HFF-Myc (cell line): ENCODE data around the gene AFF3.

ENCODE experiments used
- DNase-seq: peaks from one replicate; pipeline ENCODE4 v3.0.0-alpha.2; 2011; ENCODE audit warnings: low read depth; ENCODE audit errors: extremely low read depth
- H3K4me3 ChIP-seq: replicated peaks from 2 replicates; pipeline ENCODE4 v1.5.1; 2011; ENCODE audit warnings: low read depth, mild to moderate bottlenecking, control low read depth, low read length
- TF ChIP-seq, protein P1 (sequence below): IDR thresholded peaks from 2 replicates; pipeline ENCODE4 v1.5.1; 2012; ENCODE audit warnings: mild to moderate bottlenecking, low read depth, low read length, control low read depth; ENCODE audit errors: missing control alignments

Gene AFF3

DNA sequence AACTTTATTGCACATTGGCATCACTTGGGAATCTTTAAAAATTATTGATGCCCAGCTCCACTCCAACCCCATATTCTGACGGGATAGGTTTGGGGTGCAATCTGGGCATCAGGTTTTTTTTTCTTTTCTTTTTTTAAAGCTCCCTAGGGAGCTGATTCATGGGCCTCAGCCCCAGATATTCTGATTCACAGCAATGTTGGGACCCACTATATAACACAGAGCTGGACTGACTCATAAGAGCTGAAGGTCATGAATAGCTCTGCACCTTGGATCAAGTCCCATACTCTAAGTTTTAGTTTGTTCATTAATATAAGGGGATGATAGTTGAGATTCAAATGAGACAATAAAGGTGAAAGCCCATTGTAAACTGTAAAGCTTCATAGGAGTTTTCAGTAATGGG, 461.4 kb downstream of the AFF3 start:
- H3K4me3 ChIP-seq: no peak overlapping the region
- DNase-seq: no peak
- TF ChIP-seq, protein P1, sequence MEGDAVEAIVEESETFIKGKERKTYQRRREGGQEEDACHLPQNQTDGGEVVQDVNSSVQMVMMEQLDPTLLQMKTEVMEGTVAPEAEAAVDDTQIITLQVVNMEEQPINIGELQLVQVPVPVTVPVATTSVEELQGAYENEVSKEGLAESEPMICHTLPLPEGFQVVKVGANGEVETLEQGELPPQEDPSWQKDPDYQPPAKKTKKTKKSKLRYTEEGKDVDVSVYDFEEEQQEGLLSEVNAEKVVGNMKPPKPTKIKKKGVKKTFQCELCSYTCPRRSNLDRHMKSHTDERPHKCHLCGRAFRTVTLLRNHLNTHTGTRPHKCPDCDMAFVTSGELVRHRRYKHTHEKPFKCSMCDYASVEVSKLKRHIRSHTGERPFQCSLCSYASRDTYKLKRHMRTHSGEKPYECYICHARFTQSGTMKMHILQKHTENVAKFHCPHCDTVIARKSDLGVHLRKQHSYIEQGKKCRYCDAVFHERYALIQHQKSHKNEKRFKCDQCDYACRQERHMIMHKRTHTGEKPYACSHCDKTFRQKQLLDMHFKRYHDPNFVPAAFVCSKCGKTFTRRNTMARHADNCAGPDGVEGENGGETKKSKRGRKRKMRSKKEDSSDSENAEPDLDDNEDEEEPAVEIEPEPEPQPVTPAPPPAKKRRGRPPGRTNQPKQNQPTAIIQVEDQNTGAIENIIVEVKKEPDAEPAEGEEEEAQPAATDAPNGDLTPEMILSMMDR: no peak

DNA sequence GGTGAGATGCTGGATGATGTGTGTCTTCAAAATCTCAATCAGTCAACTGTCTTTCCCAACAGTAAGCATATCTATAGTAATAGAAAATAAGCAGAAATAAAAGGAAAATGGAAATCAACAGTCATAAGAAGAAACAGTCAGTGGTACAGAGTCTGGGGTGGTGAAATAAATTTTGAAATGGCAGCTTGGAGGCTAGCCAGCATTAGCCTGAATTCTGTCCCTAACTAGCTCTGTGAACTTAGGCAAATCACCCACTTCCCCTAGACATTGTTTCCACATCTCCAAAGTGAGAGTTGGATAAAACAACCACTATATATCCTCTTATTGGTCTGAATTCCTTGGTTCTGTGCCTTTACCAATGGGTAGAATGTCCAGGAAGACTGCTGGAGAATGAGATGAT, 462.9 kb downstream of the AFF3 start:
- no peak for DNase-seq
- H3K4me3 ChIP-seq: no peak overlapping the region
- TF ChIP-seq, protein P1: no peak

DNA sequence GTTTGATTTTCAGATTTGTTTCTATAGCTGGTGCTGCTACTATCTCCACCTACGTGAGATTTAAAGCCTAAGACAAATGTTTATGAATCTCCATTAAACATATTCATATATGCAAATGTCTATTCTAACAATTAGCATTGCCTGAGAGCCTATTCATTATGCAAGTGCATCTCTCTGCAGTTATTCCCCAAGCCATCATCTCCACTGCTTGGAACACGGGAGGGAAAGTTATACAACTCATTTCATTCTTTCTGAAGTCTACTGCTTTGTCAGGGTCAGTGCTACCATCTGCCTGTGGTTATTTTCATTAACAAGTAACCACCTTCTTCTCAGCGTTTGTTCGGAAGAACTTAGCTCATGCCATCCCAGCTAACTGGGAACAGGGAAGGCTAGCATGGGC, 463.8 kb downstream of the AFF3 start:
- TF ChIP-seq, protein P1: no peak
- no peak for DNase-seq
- no peak overlapping the region for H3K4me3 ChIP-seq

DNA sequence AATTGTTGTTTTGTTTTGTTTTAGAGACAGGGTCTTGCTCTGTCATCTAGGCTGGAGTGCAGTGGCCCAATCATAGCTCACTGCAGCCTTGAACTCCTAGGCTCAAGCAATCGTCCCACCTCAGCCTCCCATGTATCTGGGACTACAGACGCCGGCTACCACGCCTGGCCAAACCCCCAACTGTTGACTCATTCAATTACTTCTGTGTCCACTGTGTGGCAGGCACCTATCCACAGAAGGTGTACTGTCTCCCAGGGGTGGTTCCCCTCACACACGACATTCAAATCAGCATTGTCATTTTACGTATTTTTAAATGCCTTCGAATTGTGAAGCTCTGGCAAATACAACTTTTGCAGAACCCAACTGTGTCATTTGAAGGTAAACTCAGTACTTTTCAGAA, 464.6 kb downstream of the AFF3 start:
- H3K4me3 ChIP-seq: no peak overlapping the region
- TF ChIP-seq, protein P1: no peak
- no peak for DNase-seq

DNA sequence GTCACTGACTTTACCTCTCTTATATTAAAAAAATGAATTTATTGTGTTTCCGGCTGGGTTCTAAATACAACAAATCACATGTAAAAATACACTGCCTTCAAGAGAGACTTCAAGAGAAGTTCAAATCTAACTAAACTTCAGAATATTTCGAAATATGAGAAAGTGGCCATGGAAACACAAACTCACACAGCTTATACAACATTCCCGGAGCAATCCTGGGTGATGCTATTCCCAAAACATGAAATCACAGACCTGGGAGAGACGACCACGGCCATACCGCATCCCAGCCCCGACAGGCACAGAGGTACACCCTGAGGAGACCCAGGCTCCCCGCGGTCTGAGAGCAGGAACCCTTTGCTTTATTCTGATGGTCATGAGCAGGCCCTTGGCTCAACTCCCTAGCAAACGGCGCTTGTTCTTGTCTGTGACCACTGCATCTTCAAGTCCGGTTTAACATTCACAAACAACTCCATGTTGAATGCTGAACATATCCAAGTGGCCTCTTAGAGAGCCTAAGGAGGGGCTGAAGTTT, 467.2 kb downstream of the AFF3 start:
- no peak for DNase-seq
- TF ChIP-seq, protein P1: no peak
- no peak overlapping the region for H3K4me3 ChIP-seq

DNA sequence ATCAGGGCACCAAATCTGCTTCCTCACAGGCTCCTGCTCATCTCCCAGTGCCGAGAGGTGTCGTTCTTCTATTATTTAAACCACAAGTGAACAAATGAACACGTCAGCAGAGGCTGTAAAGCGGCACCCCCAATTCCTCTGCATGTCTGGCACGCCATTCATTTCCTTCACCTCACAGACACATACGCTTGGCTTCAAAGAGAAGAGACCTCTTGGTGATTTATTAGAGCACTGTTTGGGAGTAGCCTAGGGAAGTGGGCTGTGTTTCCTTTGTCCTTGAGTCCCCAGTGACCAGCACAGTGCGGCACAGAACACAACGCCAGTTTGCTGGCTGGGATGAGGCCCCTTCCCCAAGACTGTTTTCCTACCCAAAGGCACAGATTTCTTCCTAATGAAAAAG, 468.3 kb downstream of the AFF3 start:
- H3K4me3 ChIP-seq: no peak overlapping the region
- TF ChIP-seq, protein P1: no peak
- no peak for DNase-seq

DNA sequence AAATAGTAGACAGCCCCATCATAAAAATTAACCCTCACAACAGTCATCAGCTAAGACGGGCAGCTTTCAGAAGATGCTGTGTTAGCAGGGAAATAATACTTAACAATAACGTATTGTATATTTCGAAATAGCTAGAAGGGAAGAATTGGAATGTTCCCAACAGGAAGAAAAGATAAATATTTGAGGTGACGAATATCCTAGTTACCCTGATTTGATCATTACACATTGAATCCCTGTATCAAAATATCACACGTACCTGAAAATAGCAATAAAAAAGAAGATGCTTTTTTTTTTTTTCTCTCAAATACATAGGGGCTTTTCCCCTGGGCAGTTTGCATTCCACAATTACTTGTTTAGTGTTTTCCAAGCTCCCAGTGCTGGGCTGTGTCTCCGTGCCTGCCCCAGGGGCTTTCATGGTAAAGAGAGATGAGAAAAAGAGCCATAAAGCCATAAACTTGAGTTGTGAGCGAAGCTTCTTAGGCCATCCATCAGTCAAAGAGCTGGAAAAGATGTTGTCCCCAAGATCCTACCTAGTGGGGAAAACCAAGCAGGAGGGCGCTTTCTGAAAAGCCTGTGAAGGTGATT, 469.5 kb downstream of the AFF3 start:
- no peak for DNase-seq
- TF ChIP-seq, protein P1: no peak
- H3K4me3 ChIP-seq: no peak overlapping the region
